K562 (cell line): ENCODE results near the gene SEC61A1. TPM values are rescaled to one million over a fixed set of nuclear protein-coding genes. Genes with fewer than 3 reads are reported as not detected.

ENCODE experiments used
- ARID3A ChIP-seq: IDR thresholded peaks from 2 replicates; pipeline ENCODE4 v1.6.1; 2012; ENCODE audit warnings: low read depth, low read length, improper control_type of control experiment, borderline replicate concordance
- BACH1 ChIP-seq: fragments of 200-800 bp; sonication (Bioruptor generic); IDR thresholded peaks from 2 replicates; pipeline ENCODE4 v1.6.1; 2016; ENCODE audit warnings: missing genetic modification characterization, missing compliant biosample characterization
- EP300 ChIP-seq: IDR thresholded peaks from 2 replicates; pipeline ENCODE4 v1.6.1; 2012; ENCODE audit warnings: low read length, improper control_type of control experiment
- FOXA3 ChIP-seq, 2 experiments: fragments of 450-650 bp in 1 of 2; sonication (generic) in 1 of 2; formaldehyde crosslinking; IDR thresholded peaks in 1 of 2; conservative IDR thresholded peaks in 1 of 2; 2 replicates each; pipeline versions ENCODE4 v1.4.0 to v1.8.0; 2020 to 2022; ENCODE audit warnings: mild to moderate bottlenecking in 2 of 2, missing genetic modification reagents in 1 of 2
- RFX1 ChIP-seq: fragments of 450-650 bp; IDR thresholded peaks from 2 replicates; pipeline ENCODE4 v1.6.1; 2016; ENCODE audit warnings: mild to moderate bottlenecking, moderate library complexity
- TAF9B ChIP-seq: fragments of 450-650 bp; IDR thresholded peaks from 2 replicates; pipeline ENCODE4 v1.6.1; 2018; ENCODE audit warnings: mild to moderate bottlenecking; ENCODE audit not compliant: partially characterized antibody
- TSHZ1 ChIP-seq: fragments of 250-450 bp; sonication (Bioruptor Pico); IDR thresholded peaks from 2 replicates; pipeline ENCODE4 v1.4.0; 2020; ENCODE audit warnings: mild to moderate bottlenecking, moderate library complexity
- ZBTB1 ChIP-seq: sonication (generic); formaldehyde crosslinking; IDR thresholded peaks from 2 replicates; pipeline ENCODE4 v1.8.1; 2023; ENCODE audit warnings: missing genetic modification reagents, low read depth, mild to moderate bottlenecking, borderline replicate concordance
- ZNF184 ChIP-seq: sonication (generic); formaldehyde crosslinking; IDR thresholded peaks from 2 replicates; pipeline ENCODE4 v1.5.0; 2020; ENCODE audit warnings: missing genetic modification reagents
- ZNF318 ChIP-seq, 2 experiments: fragments of 450-650 bp; IDR thresholded peaks; 2 replicates each; pipeline ENCODE4 v1.6.1; 2016; ENCODE audit warnings: mild to moderate bottlenecking in 2 of 2, borderline replicate concordance in 1 of 2, low read depth in 1 of 2, moderate library complexity in 1 of 2
- ZNF444 ChIP-seq: fragments of 250-450 bp; sonication (Bioruptor Pico); IDR thresholded peaks from 2 replicates; pipeline ENCODE4 v1.4.0; 2020; ENCODE audit warnings: mild to moderate bottlenecking, moderate library complexity
- polyA plus RNA-seq, 8 experiments: library from polyadenylated mRNA; depleted of rRNA in 4 of 8; stranded (reverse) in 5 of 8; unstranded in 3 of 8; fragments of >200 nt; fragmentation: Nextera tagmentation in 2 of 8; fragmentation: Illumina TruSeq in 1 of 8; extraction: Ambion mirVana in 2 of 8; extraction: Trizol in 1 of 8; gene quantifications; 2 replicates each; pipeline versions ENCODE4 v1.2.1 to v1.2.3, GENCODE V29; 2011 to 2014; ENCODE audit warnings: inconsistent platforms in 1 of 8, missing spikeins in 1 of 8
- total RNA-seq, 7 experiments: library from RNA; depleted of rRNA in 6 of 7; stranded (reverse); fragments of >200 nt in 6 of 7; fragmentation: Illumina TruSeq in 2 of 7; extraction: Trizol in 2 of 7; gene quantifications; 2 replicates each; pipeline versions ENCODE4 v1.2.1 to v1.2.3, GENCODE V29; 2011 to 2021; ENCODE audit warnings: low replicate concordance in 1 of 7

The SEC61A1 gene
- total and polyA plus RNA-seq, 9 of the 15 experiments (the other 6 are each of a cell fraction or from before 2014, with no cell fraction given) = 1.9 to 140 (median 79.1) TPM

GRCh38 chr3:128076483-128077201 is 24.4 kb downstream of the SEC61A1 start (continued):
- TF ChIP-seq ZNF318 (IDR thresholded peaks at IDR 0.05; ENCODE audit: borderline replicate concordance in 1 of 2, low read depth in 1 of 2) = no peak
- no peak for TF ChIP-seq TSHZ1 (CRISPR knock-in tag)
- no peak; the same call in 1 of the 2 replicates for TF ChIP-seq ZBTB1 (CRISPR knock-in tag)
- TF ChIP-seq RFX1 = no peak
- no peak for TF ChIP-seq TAF9B
- TF ChIP-seq ARID3A = no peak
- TF ChIP-seq ZNF184 (CRISPR knock-in tag) = no peak
- TF ChIP-seq BACH1 (tag) = no peak
- TF ChIP-seq ZNF444 (CRISPR knock-in tag) = no peak
- TF ChIP-seq EP300 = peak; percentile 79
- no peak for TF ChIP-seq FOXA3 (CRISPR knock-in tag; conservative IDR thresholded peaks at IDR 0.05 in 1 of 2, IDR thresholded peaks at IDR 0.05 in 1 of 2)
